Neural cell (in vitro differentiated cells): ENCODE data around the gene SSBP4. TPM values are rescaled to one million over a fixed set of nuclear protein-coding genes. Genes with fewer than 3 reads are reported as not detected.

Experiments used
- polyA plus RNA-seq: library from polyadenylated mRNA; depleted of rRNA; stranded (reverse); fragments of >200 nt; gene quantifications from 2 replicates; pipeline ENCODE4 v1.2.3, GENCODE V29; 2014
- small RNA-seq, 3 experiments: library from RNA; depleted of rRNA; stranded (forward); fragments of <200 nt; gene quantifications; one replicate each; pipeline ENCODE3, GENCODE V24; 2012

Gene SSBP4
- polyA plus RNA-seq, 1 donor from 2014 or later = 166 TPM

Small RNAs within 50 kb of the gene (small RNA-seq; reads per million reads assigned to genes)
- 0 reads per million in 3 experiments for gene MIR3189

Other genes with a start within 250 kb of the SSBP4 start
- gene IFI30, start 245.6 kb upstream of the SSBP4 start, polyA plus RNA-seq = 0.82 TPM in 1 of 2 replicates, not detected in the other
- 17.7 and 23.8 TPM in 2 replicates for gene MPV17L2, start 226.2 kb upstream of the SSBP4 start, polyA plus RNA-seq
- 32.3 and 49.4 TPM in 2 replicates for gene RAB3A, start 215.4 kb upstream of the SSBP4 start, polyA plus RNA-seq
- 1.6 and 2.6 TPM in 2 replicates for gene PDE4C, start 193.0 kb upstream of the SSBP4 start, polyA plus RNA-seq
- 2.5 and 3.7 TPM in 2 replicates for gene IQCN, start 144.9 kb upstream of the SSBP4 start, polyA plus RNA-seq
- 94.9 and 134 TPM in 2 replicates for gene JUND, start 137.8 kb upstream of the SSBP4 start, polyA plus RNA-seq
- gene LSM4, start 96.3 kb upstream of the SSBP4 start, polyA plus RNA-seq = 382 and 410 TPM in 2 replicates
- gene PGPEP1, start 78.8 kb upstream of the SSBP4 start, polyA plus RNA-seq = 5.9 and 10.9 TPM in 2 replicates
- gene GDF15, start 33.2 kb upstream of the SSBP4 start, polyA plus RNA-seq = 1.6 TPM in 1 of 2 replicates, not detected in the other
- not detected in 2 replicates for gene LRRC25, start 21.8 kb upstream of the SSBP4 start, polyA plus RNA-seq
- 123 and 164 TPM in 2 replicates for gene ISYNA1, start 18.7 kb downstream of the SSBP4 start, polyA plus RNA-seq
- 7.2 and 8.8 TPM in 2 replicates for gene ELL, start 102.7 kb downstream of the SSBP4 start, polyA plus RNA-seq
- gene FKBP8, start 124.2 kb downstream of the SSBP4 start, polyA plus RNA-seq = 183 and 205 TPM in 2 replicates
- 55.8 and 78.1 TPM in 2 replicates for gene KXD1, start 138.5 kb downstream of the SSBP4 start, polyA plus RNA-seq
- gene UBA52, start 152.5 kb downstream of the SSBP4 start, polyA plus RNA-seq = 709 and 765 TPM in 2 replicates
- gene REX1BD, start 169.4 kb downstream of the SSBP4 start, polyA plus RNA-seq = 214 and 277 TPM in 2 replicates
- 3.3 and 14.2 TPM in 2 replicates for gene CRLF1, start 187.4 kb downstream of the SSBP4 start, polyA plus RNA-seq
- gene TMEM59L, start 193.5 kb downstream of the SSBP4 start, polyA plus RNA-seq = 138 and 173 TPM in 2 replicates
- gene KLHL26, start 217.6 kb downstream of the SSBP4 start, polyA plus RNA-seq = 4.7 and 8.0 TPM in 2 replicates